SW480 (cell line): ENCODE measurements around the gene HOXD12.

Experiments used
- DNase-seq: peaks from one replicate; pipeline ENCODE4 v3.0.0-alpha.2; 2016; ENCODE audit warnings: low spot score

The HOXD12 gene

DNA sequence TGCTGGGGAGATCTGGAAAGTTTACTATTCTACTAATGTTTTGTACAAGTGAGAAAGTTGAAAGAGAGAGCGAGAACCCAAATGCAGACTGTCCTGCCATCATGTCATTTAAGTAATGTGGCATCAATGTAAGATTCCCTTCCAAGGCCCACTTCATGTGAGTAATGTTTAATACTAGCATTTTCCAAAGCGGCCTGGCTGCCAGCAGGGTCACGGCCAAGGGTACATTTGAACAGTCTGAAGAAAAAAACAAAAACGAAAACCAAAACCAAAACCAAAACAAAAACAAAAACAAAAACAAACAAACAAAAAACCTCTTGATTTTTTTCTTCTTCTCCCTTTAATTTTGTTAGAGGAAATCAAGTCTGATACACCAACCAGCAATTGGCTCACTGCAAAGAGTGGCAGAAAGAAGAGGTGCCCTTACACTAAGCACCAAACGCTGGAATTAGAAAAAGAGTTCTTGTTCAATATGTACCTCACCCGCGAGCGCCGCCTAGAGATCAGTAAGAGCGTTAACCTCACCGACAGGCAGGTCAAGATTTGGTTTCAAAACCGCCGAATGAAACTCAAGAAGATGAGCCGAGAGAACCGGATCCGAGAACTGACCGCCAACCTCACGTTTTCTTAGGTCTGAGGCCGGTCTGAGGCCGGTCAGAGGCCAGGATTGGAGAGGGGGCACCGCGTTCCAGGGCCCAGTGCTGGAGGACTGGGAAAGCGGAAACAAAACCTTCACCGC, 19.2 kb downstream of the HOXD12 start:
- DNase-seq, result peak; percentile 52

GRCh38 chr2:176120364-176121189, 21.0 kb downstream of the HOXD12 start:
- no peak for DNase-seq

DNA sequence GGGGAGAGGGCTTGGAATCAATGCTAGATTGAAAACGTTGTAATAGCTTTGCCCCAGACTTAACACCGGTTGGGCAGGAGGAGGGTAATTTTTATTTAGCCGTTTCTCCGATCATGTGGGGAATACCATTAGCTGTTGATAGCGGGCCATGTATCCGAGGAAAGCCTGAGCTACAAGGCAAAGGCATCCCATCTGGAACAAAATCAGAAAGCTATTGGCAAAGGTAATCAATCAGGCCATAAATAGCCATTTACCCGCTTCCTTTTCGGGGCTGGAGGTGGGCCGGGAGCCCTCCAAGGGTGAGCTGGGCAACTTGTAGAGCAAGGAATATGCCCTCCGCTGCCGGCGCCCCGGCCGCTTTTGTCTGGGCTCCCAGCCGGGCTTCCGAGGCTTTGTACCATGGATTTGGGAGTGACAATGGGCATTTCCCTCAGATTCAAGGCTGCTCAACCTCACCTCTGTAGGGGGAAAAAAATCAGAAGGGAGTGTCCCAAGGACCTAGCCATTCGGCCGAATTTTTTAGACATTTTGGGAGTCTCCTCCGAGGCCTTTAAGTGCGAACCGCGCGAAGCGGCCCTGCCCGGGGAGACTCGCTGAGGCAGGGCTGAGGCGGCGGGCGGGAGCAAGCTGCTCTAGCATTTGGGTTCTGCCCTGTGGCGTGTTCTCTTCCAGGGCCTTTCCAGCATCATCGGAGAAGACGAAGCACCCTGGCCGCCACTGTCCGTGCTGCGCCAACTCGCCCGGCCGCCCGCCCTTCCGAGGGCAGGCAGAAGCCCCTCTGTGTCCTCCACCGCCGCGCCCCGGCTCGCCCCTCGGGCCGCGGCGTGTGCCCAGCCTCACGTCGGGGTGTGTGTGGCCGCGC, 21.8 kb downstream of the HOXD12 start:
- no peak for DNase-seq

GRCh38 chr2:176122052-176122682, 22.6 kb downstream of the HOXD12 start:
- no peak for DNase-seq

- DNase-seq, result peak; percentile 76
These were observed 23.3 kb downstream of the HOXD12 start, which contains the start of gene HOXD9 for GRCh38 chr2:176122683-176123410. Gene HOXD9, plus strand, starts transcription at chr2:176122719. Its CDS starts 50 bp downstream, at chr2:176122769.

DNA sequence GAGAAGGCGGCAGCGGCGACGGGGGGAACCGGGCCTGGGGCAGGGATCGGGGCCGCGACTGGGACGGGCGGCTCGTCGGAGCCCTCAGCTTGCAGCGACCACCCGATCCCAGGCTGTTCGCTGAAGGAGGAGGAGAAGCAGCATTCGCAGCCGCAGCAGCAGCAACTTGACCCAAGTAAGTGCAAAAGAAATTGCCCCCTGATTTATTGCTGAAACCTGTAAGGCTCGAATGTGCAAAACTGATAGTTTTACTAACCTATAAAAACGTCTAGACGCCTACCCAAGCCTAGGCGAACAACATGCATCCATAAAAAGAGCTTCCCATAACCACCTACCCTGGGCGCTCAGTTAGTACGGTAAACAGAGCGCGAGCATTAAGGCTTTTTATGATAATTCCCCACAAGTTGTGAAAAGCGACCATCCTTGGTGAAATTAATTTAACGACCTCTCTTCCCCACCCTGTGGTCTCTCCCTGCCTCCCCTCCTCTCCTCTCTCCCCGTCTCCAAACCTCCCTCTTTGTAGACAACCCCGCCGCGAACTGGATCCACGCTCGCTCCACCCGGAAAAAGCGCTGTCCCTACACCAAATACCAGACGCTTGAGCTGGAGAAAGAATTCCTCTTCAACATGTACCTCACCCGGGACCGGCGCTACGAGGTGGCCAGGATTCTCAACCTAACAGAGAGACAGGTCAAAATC, 24.0 kb downstream of the HOXD12 start:
- no peak for DNase-seq

- DNase-seq, result no peak
These were observed 24.7 kb downstream of the HOXD12 start for GRCh38 chr2:176124110-176124946.

- no peak for DNase-seq
These were observed 25.6 kb downstream of the HOXD12 start for GRCh38 chr2:176124947-176125771.

GRCh38 chr2:176125772-176126054, 26.1 kb downstream of the HOXD12 start:
- DNase-seq, result no peak

DNA sequence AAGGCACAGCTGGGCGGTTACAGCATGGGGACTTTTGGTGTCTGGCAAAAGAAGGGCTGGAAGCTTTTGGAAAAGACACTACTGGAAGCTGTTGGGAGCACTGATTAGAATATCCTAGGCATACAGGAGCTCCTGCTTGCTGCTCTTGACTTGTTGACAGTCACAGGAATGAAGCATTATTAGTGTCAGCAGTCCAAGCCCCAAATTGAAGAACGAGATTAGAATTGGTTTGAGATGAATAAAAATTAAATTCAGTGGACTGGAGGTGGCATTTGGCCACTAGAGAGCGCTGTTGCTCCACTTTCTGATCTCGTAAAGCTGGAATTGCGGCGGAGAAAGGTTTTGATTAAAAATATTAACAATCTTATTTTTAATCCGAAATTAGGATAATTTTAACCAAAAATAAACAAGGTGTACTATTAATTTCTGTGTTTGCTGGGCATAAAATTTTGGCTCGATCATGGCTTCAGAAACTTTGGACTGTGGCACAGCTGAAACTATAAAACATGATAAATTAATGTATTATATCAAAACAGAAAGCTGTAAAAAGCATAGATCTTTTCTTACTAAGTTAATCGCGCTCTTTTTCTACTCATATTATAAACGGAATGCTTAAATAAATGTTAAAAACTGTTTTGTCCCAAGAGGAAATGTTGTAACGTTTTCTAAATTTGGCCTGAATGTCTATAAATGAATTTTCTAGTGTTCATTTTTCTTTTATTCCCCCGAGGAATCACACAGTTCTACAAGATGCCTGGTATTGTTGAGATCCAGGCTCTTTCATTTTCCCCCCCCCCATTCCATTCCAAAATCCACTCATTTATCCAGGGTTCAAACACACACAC, 27.6 kb downstream of the HOXD12 start:
- DNase-seq, result no peak

DNA sequence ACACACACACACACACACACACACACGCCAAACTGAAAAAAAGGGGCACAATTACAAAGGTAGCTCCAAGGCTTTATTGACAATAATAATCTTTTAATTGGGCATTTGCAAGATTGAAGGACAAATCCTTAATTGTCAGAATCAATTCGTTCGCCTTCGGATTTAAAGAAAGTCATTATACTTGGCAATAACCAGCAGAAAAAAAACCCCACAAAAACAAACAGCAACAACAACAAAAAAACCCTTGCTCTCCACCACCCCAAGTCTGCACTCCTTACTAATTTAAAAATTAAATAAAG, 28.1 kb downstream of the HOXD12 start:
- DNase-seq, result no peak

DNA sequence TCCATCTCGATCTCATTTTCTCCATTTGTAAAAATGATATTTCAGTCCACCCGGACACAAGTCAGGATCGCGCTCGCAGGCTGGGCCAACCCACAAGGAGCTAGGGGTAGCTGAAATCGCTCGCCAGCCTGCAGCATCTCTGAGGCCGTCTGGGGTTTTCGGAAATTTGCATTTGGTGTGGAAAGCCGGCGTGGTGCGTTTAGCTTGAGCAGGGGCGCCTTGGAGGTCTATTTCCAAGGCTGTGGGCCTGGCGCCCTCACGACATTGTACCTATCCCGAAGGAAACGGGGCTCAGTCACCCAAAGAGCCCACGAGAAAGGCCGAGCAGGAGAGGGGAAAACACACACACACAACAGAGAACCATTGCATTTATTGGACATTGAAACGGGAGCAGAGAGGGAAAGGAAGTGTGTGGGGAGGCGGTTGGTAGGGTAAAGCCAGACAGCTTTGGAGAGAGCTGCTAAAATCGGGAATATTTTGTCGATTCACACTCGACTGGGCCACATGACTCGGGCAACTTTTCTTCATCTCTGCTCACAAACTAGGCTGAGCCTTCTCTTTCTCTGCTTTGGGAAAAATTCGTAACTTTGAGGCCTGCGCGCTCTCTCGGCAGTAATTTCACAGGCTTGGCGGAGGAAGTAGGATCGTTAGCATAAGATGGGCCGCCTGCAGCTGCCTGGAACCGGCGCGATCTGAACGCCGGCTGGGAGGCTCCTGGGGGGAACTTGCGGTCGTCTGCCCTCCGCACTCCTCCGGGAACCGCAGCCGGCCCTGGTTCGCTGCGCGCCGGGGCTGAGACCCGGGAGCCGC, 28.8 kb downstream of the HOXD12 start:
- no peak for DNase-seq

DNA sequence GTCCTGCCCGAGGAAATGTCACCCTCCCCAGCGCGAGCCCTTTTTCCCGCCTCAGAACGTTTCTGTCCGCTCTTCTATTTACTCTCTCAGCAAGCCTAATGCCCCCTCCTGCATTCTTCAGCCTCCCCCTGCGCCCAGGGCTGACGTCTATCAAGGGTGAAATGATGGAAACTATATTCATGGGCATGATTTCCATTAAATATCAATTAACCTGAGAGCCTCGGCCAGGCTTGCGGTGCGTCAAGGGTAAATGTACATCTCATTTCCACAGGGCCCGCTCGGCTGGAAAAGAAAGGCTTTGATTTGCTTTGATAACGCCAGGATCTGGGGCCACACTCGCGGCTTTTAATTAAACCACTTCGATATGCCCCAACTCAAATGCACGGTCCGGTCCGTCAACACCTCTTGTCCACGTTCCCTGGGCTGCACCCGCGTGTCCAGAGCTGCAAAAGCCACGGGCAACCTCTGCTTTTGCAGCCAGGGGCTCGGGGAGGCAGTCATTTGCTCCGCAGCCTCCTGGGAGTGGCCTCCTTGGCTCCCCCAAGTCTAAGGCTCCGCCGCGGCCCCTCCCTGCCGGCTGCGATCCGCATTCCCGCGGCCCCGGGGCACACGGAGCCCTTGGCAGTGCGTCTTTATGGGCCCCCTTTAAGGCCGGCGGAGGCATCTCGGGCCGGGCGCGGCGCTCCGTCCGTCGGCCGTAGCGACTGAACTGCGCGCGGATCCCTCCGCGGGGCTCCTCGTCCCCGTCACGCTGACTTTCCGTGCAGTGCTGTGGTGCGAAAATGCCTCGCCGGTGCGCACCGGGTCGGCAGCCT, 29.6 kb downstream of the HOXD12 start, which contains the start of gene HOXD8:
TSS of gene HOXD8 (plus strand) at position 724 of the 815 bp plus-strand sequence. CDS start 662 bp downstream, outside the sequence.
- peak; percentile 81 for DNase-seq

- DNase-seq, result peak; percentile 55
These were observed 30.2 kb downstream of the HOXD12 start for GRCh38 chr2:176129813-176130146.

DNA sequence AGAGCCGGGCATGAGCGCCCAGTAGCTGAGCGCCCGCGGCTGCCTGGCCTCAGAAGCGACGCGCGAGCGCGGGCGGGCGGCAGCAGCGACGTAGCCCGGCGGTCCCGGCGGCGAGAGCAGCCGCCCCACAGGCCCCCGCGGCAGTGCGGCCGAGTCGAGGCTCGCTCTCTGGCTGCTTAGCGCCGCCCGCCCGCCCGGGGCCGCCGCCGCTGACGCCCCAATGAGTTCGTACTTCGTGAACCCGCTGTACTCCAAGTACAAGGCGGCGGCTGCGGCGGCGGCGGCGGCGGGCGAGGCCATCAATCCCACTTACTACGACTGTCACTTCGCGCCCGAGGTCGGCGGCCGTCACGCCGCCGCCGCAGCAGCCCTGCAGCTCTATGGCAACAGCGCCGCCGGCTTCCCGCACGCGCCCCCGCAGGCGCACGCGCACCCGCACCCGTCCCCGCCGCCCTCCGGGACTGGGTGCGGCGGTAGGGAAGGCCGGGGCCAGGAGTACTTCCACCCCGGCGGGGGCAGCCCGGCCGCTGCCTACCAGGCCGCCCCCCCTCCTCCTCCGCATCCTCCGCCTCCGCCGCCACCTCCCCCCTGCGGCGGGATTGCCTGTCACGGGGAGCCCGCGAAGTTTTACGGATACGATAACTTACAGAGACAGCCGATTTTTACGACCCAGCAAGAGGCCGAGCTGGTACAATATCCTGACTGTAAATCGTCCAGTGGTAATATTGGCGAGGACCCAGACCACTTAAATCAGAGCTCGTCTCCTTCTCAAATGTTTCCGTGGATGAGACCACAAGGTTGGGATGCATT, 30.8 kb downstream of the HOXD12 start:
- DNase-seq, result peak; percentile 59
